WERI-Rb-1 (cell line): ENCODE measurements around the gene TMIGD1.

Experiments used
- DNase-seq: peaks from one replicate; pipeline ENCODE4 v3.0.0-alpha.2; 2020
- H3K27ac ChIP-seq: fragments of 250-450 bp; sonication (Bioruptor Pico); 2 replicates; pipeline ENCODE4 v1.5.1; 2020; ENCODE audit warnings: mild to moderate bottlenecking, moderate library complexity
- H3K27me3 ChIP-seq: fragments of 250-450 bp; sonication (Bioruptor Pico); 2 replicates; pipeline ENCODE4 v1.5.1; 2021; ENCODE audit warnings: mild to moderate bottlenecking, low read depth, moderate library complexity; ENCODE audit not compliant: insufficient read depth, severe bottlenecking
- H3K36me3 ChIP-seq: fragments of 250-450 bp; sonication (Bioruptor Pico); 2 replicates; pipeline ENCODE4 v1.5.1; 2020; ENCODE audit warnings: mild to moderate bottlenecking, moderate library complexity
- H3K4me3 ChIP-seq: 2 replicates; pipeline ENCODE4 v1.5.1; 2011; ENCODE audit warnings: low read depth, mild to moderate bottlenecking, control low read depth, low read length
- H3K9me3 ChIP-seq: fragments of 250-450 bp; sonication (Bioruptor Pico); 2 replicates; pipeline ENCODE4 v1.5.1; 2021; ENCODE audit warnings: mild to moderate bottlenecking, moderate library complexity; ENCODE audit not compliant: severe bottlenecking
- CTCF ChIP-seq: IDR thresholded peaks from 2 replicates; pipeline ENCODE4 v1.5.1; 2011; ENCODE audit warnings: low read depth, mild to moderate bottlenecking, control low read depth, inconsistent platforms, low read length

The TMIGD1 gene

GRCh38 chr17:30379303-30379902 is 45.5 kb upstream of the TMIGD1 start:
- no peak for TF ChIP-seq CTCF

GRCh38 chr17:30378825-30379302 is 45.0 kb upstream of the TMIGD1 start, which contains the start of gene CPD:
Gene CPD (plus strand): TSS chr17:30378927. CDS start chr17:30378981, 54 bp downstream.
- no peaks in the 10 kb centered on the region for H3K27me3 ChIP-seq

More at GRCh38 chr17:30379303-30379902, 45.5 kb upstream of the TMIGD1 start:
- Histone ChIP-seq H3K27ac (peak overlapping the region; percentile 87), H3K36me3 (peaks cover 9% of the 10 kb centered on the region), H3K9me3 (no peaks in the 10 kb centered on the region), H3K27me3 (no peaks in the 10 kb centered on the region), H3K4me3 (peak overlapping the region; percentile 67)
- peak; percentile 22 for DNase-seq

GRCh38 chr17:30378241-30378824 is 44.5 kb upstream of the TMIGD1 start:
- H3K27me3 ChIP-seq = no peaks in the 10 kb centered on the region
- DNase-seq = no peak
- H3K27ac ChIP-seq = peak overlapping the region; percentile 87

More at GRCh38 chr17:30378825-30379302, 45.0 kb upstream of the TMIGD1 start, which contains the start of gene CPD:
- H3K9me3 ChIP-seq = no peaks in the 10 kb centered on the region
- H3K36me3 ChIP-seq = peaks cover 9% of the 10 kb centered on the region
- peak; percentile 96 for DNase-seq
- peak within 1 kb of the TSS; percentile 67 for H3K4me3 ChIP-seq
- peak within 1 kb of the TSS; percentile 87 for H3K27ac ChIP-seq
- TF ChIP-seq CTCF = no peak

GRCh38 chr17:30377574-30378240 is 43.9 kb upstream of the TMIGD1 start:
- no peak for DNase-seq
- Histone ChIP-seq H3K27me3 (no peaks in the 10 kb centered on the region), H3K36me3 (peaks cover 9% of the 10 kb centered on the region), H3K27ac (no peak overlapping the region), H3K9me3 (no peaks in the 10 kb centered on the region), H3K4me3 (no peak overlapping the region)
- TF ChIP-seq CTCF = no peak

More at GRCh38 chr17:30378241-30378824, 44.5 kb upstream of the TMIGD1 start:
- Histone ChIP-seq H3K9me3 (no peaks in the 10 kb centered on the region), H3K36me3 (peaks cover 9% of the 10 kb centered on the region), H3K4me3 (peak overlapping the region; percentile 67)
- TF ChIP-seq CTCF = no peak

- Histone ChIP-seq H3K27ac (no peak overlapping the region), H3K27me3 (no peaks in the 10 kb centered on the region), H3K9me3 (no peaks in the 10 kb centered on the region), H3K36me3 (peaks cover 9% of the 10 kb centered on the region), H3K4me3 (no peak overlapping the region)
- DNase-seq = no peak
- TF ChIP-seq CTCF = no peak
These were observed 43.0 kb upstream of the TMIGD1 start for GRCh38 chr17:30376621-30377452.
